Fibroblast of villous mesenchyme (primary cell): ENCODE data around the gene TBC1D30. TPM values are rescaled to one million over a fixed set of nuclear protein-coding genes. Genes with fewer than 3 reads are reported as not detected.

Source experiments
- DNase-seq: peaks from one replicate; pipeline ENCODE4 v3.0.0-alpha.2; 2010; ENCODE audit warnings: low read depth
- H3K4me3 ChIP-seq: 2 replicates; pipeline ENCODE4 v1.5.1; 2011; ENCODE audit warnings: low read depth, mild to moderate bottlenecking, low read length
- CTCF ChIP-seq: IDR thresholded peaks from 2 replicates; pipeline ENCODE4 v1.5.1; 2012; ENCODE audit warnings: low read depth, mild to moderate bottlenecking, low read length; ENCODE audit not compliant: insufficient read depth
- total RNA-seq: library from RNA; depleted of rRNA; stranded (reverse); fragments of >200 nt; gene quantifications from 2 replicates; pipeline ENCODE4 v1.2.3, GENCODE V29; 2012

Gene TBC1D30
- total RNA-seq, 1 donor, result under 0.01 TPM

DNA sequence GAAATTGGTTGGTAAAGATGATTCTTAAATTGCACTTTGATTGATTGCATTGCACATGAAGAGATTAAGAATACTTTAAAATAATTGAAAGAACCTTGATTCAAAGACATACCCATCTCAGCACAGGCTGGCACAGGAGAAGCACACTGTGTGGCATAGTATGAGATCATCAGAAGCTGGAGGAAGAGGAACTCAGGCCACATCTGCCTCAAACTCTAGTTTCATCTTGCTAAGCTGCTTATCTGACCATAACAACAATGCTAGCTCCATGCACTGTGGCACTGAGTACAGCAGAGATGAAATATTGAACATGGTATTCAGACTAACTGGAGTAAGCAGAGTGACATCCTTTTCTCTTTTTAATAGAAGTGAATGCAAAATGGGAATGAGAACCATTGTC is 99.1 kb downstream of the TBC1D30 start:
- DNase-seq, result no peak
- no peak for TF ChIP-seq CTCF
- no peak overlapping the region for H3K4me3 ChIP-seq

Other genes starting within 250 kb of the TBC1D30 start
- 20.3 and 31.1 TPM in 2 replicates for gene RASSF3, start 214.2 kb upstream of the TBC1D30 start, total RNA-seq
- 146 and 166 TPM in 2 replicates for gene GNS, start 65.2 kb upstream of the TBC1D30 start, total RNA-seq